Measurements from ENCODE around the gene RDH8. TPM values are rescaled to one million over a fixed set of nuclear protein-coding genes. Genes with fewer than 3 reads are reported as not detected.

The RDH8 gene
- total RNA-seq, 1 experiment from 2014 or later, result not detected

DNA sequence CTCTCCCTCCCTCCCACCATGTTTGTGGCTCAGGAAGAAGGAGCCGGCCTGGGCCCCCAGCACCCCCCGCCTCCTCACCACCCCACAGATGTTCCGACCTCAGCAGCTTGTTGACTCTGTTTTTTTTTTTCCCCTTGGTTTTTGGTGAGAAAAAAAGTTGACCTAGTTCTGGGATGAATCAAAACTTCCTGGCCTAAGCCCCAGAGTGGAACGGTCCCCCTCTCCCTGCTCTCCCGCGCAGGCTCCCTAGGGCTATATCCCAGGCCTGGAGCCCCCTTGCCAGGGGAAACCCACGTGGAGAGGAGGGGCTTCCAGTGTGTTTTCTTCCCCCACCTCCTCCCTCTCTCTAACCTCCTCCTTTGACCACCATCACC lies 7.0 kb upstream of the RDH8 start:
- H3K27me3 ChIP-seq (ENCODE audit: control insufficient read depth, insufficient read depth, low read length), result peaks cover 6% of the 10 kb centered on the region; the same call in 1 of the 2 replicates
- intact Hi-C loops (cut with micrococcal nuclease; ENCODE audit: unreplicated experiment), result no loop called here
- ChIA-PET POLR2A (no interaction called here), CTCF (no interaction called here)
- H3K27ac ChIP-seq (ENCODE audit: low read length), result no peak overlapping the region
- ATAC-seq, result no peak
- no TSS peak for BruUV-seq (replicated peaks)
- no peak for DNase-seq (ENCODE audit: low read depth, low spot score)
- H3K4me3 ChIP-seq (ENCODE audit: low read depth in 2 of 2, low read length in 2 of 2), result no peak overlapping the region
- H3K9me3 ChIP-seq (ENCODE audit: control insufficient read depth, insufficient read depth, low read depth, low read length), result no peaks in the 10 kb centered on the region
- in situ Hi-C loops (cut with HindIII; ENCODE audit: low pct_unique_long_range_greater_than_20kb, low sequenced_read_pairs), result no loop called here
- no peaks in the 10 kb centered on the region for H3K4me1 ChIP-seq (ENCODE audit: control insufficient read depth, insufficient read depth, low read length)
- TF ChIP-seq POLR2AphosphoS5 (IDR thresholded peaks at IDR 0.05; ENCODE audit: low read depth, low read length) (no peak), TCF7L2 (IDR thresholded peaks at IDR 0.05; ENCODE audit: low read depth, low read length) (no peak), SIN3A (IDR thresholded peaks at IDR 0.05; ENCODE audit: borderline replicate concordance, insufficient read depth, low read depth, low read length) (no peak)
- TF ChIP-seq, protein P1, sequence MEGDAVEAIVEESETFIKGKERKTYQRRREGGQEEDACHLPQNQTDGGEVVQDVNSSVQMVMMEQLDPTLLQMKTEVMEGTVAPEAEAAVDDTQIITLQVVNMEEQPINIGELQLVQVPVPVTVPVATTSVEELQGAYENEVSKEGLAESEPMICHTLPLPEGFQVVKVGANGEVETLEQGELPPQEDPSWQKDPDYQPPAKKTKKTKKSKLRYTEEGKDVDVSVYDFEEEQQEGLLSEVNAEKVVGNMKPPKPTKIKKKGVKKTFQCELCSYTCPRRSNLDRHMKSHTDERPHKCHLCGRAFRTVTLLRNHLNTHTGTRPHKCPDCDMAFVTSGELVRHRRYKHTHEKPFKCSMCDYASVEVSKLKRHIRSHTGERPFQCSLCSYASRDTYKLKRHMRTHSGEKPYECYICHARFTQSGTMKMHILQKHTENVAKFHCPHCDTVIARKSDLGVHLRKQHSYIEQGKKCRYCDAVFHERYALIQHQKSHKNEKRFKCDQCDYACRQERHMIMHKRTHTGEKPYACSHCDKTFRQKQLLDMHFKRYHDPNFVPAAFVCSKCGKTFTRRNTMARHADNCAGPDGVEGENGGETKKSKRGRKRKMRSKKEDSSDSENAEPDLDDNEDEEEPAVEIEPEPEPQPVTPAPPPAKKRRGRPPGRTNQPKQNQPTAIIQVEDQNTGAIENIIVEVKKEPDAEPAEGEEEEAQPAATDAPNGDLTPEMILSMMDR (IDR thresholded peaks at IDR 0.05), result no peak
- TF ChIP-seq, protein P2, sequence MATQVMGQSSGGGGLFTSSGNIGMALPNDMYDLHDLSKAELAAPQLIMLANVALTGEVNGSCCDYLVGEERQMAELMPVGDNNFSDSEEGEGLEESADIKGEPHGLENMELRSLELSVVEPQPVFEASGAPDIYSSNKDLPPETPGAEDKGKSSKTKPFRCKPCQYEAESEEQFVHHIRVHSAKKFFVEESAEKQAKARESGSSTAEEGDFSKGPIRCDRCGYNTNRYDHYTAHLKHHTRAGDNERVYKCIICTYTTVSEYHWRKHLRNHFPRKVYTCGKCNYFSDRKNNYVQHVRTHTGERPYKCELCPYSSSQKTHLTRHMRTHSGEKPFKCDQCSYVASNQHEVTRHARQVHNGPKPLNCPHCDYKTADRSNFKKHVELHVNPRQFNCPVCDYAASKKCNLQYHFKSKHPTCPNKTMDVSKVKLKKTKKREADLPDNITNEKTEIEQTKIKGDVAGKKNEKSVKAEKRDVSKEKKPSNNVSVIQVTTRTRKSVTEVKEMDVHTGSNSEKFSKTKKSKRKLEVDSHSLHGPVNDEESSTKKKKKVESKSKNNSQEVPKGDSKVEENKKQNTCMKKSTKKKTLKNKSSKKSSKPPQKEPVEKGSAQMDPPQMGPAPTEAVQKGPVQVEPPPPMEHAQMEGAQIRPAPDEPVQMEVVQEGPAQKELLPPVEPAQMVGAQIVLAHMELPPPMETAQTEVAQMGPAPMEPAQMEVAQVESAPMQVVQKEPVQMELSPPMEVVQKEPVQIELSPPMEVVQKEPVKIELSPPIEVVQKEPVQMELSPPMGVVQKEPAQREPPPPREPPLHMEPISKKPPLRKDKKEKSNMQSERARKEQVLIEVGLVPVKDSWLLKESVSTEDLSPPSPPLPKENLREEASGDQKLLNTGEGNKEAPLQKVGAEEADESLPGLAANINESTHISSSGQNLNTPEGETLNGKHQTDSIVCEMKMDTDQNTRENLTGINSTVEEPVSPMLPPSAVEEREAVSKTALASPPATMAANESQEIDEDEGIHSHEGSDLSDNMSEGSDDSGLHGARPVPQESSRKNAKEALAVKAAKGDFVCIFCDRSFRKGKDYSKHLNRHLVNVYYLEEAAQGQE (IDR thresholded peaks at IDR 0.05; ENCODE audit: insufficient read depth in 1 of 2, low read depth in 2 of 2, low read length in 1 of 2), result no peak
- H3K36me3 ChIP-seq (ENCODE audit: control insufficient read depth, insufficient read depth, low read length), result no peaks in the 10 kb centered on the region

DNA sequence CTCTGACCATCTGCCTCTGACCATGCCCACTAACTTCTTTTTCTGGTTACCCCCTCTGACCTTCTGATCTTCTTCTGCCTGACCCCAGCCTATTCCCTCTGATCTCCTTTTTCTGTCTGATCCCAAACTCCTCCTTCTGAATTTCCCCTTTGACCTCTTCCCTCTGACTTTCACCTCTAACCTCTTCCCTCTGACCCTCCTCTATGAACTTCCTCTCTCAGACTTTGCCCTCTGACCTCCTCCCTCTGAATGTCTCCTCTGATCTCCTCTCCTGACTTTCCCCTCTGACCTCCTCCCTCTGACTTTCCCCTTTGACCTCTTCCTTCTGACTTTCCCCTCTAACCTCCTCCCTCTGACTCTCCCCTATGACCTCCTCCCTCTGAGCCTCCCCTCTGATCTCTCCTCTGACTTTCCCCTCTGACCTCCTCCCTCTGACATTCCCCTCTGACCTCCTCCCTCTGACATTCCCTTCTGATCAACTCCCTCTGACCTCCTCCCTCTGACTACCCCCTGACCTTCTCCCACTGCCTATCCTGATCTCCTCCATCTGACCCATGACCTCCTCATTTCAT lies 6.4 kb upstream of the RDH8 start:
- peaks cover 6% of the 10 kb centered on the region; the same call in 1 of the 2 replicates for H3K27me3 ChIP-seq (ENCODE audit: control insufficient read depth, insufficient read depth, low read length)
- BruUV-seq (replicated peaks), result no TSS peak
- CTCF ChIA-PET, result no interaction called here
- DNase-seq (ENCODE audit: low read depth, low spot score), result no peak
- in situ Hi-C loops (cut with HindIII; ENCODE audit: low pct_unique_long_range_greater_than_20kb, low sequenced_read_pairs) (no loop called here), intact Hi-C loops (cut with micrococcal nuclease; ENCODE audit: unreplicated experiment) (no loop called here)
- H3K27ac ChIP-seq (ENCODE audit: low read length), result no peak overlapping the region
- TF ChIP-seq TCF7L2 (IDR thresholded peaks at IDR 0.05; ENCODE audit: low read depth, low read length), result no peak
- H3K36me3 ChIP-seq (ENCODE audit: control insufficient read depth, insufficient read depth, low read length), result no peaks in the 10 kb centered on the region
- ATAC-seq, result no peak
- POLR2A ChIA-PET, result no interaction called here
- H3K4me3 ChIP-seq (ENCODE audit: low read depth in 2 of 2, low read length in 2 of 2), result no peak overlapping the region
- no peaks in the 10 kb centered on the region for H3K9me3 ChIP-seq (ENCODE audit: control insufficient read depth, insufficient read depth, low read depth, low read length)
- H3K4me1 ChIP-seq (ENCODE audit: control insufficient read depth, insufficient read depth, low read length), result no peaks in the 10 kb centered on the region

DNA sequence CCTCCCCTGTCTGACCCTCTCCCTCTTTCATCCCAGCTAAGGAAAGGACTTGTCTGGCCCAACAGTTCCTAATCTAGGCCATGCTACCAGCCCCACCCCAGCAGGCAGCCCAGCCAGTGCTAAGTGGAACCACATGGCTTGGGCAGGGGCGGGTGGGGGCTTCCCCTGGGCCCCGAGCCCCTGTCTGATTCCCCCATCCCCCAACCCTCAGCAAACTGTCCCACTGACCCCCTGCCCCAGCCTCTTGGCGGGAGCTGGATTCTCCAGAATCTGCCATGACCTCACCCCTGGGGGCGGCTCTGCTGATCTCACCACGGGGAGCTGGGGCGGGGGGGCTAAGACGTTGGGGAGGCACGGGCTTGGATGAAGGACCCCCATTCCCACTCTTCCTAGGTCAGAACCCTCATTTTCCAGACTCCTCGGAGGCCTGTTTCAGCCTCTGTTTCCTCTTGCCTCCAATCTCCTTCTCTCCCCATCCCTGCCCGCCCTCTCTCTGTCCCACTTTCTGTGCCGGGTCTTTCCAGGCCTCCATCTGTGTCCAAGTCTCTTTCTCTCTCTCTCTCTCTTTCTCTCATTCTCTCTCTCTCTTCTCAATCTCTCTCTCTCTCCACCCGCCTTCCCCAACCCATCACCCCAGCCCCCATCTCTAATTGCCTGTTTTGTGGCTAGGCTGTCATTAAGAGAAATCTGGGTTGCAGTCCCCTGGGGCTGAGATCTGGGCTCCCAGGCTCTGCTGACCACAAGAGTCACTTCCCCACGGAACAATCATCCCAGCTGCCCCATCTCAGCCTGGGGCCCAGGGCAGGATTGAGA lies 5.7 kb upstream of the RDH8 start:
- Histone ChIP-seq H3K4me1 (ENCODE audit: control insufficient read depth, insufficient read depth, low read length) (no peaks in the 10 kb centered on the region), H3K27me3 (ENCODE audit: control insufficient read depth, insufficient read depth, low read length) (peaks cover 6% of the 10 kb centered on the region; the same call in 1 of the 2 replicates), H3K4me3 (ENCODE audit: low read depth in 2 of 2, low read length in 2 of 2) (no peak overlapping the region), H3K9me3 (ENCODE audit: control insufficient read depth, insufficient read depth, low read depth, low read length) (no peaks in the 10 kb centered on the region), H3K27ac (ENCODE audit: low read length) (no peak overlapping the region), H3K36me3 (ENCODE audit: control insufficient read depth, insufficient read depth, low read length) (no peaks in the 10 kb centered on the region)
- TF ChIP-seq SIN3A (IDR thresholded peaks at IDR 0.05; ENCODE audit: borderline replicate concordance, insufficient read depth, low read depth, low read length) (no peak), TCF7L2 (IDR thresholded peaks at IDR 0.05; ENCODE audit: low read depth, low read length) (no peak), POLR2AphosphoS5 (IDR thresholded peaks at IDR 0.05; ENCODE audit: low read depth, low read length) (no peak)
- TF ChIP-seq, protein P1 (IDR thresholded peaks at IDR 0.05), result no peak
- TF ChIP-seq, protein P2 (IDR thresholded peaks at IDR 0.05; ENCODE audit: insufficient read depth in 1 of 2, low read depth in 2 of 2, low read length in 1 of 2), result no peak
- intact Hi-C loops (cut with micrococcal nuclease; ENCODE audit: unreplicated experiment), result no loop called here
- no TSS peak for BruUV-seq (replicated peaks)
- POLR2A ChIA-PET, result no interaction called here
- in situ Hi-C loops (cut with HindIII; ENCODE audit: low pct_unique_long_range_greater_than_20kb, low sequenced_read_pairs), result no loop called here
- DNase-seq (ENCODE audit: low read depth, low spot score), result no peak
- ATAC-seq, result no peak
- CTCF ChIA-PET, result interaction anchor here (0.6 kb wide), 1 partner anchor 99 kb away, joined by 5 read pairs; the partner anchor contains the start of gene PPAN
